ENCODE measurements around the gene CMSS1.

CMSS1 gene

GRCh38 chr3:100072326-100073048 lies 254.8 kb downstream of the CMSS1 start:
- Histone ChIP-seq H3K27ac (ENCODE audit: insufficient read depth in 1 of 2, low read depth in 1 of 2, low read length in 2 of 2, poor library complexity in 1 of 2, severe bottlenecking in 2 of 2) (no peak overlapping the region), H3K4me1 (ENCODE audit: control extremely low read depth in 1 of 4, control insufficient read depth in 4 of 4, insufficient read depth in 4 of 4, low read length in 3 of 4) (peaks cover 24 to 66% (median 34%) of the 10 kb centered on the region in 4 experiments), H3K4me3 (ENCODE audit: control insufficient read depth in 1 of 7, extremely low read depth in 1 of 7, insufficient read depth in 4 of 7, low read depth in 2 of 7, low read length in 6 of 7) (no peak overlapping the region), H3K36me3 (ENCODE audit: control insufficient read depth in 4 of 4, insufficient read depth in 4 of 4, low read length in 3 of 4) (no peaks in the 10 kb centered on the region), H3K9me3 (ENCODE audit: control extremely low read depth in 1 of 5, control insufficient read depth in 4 of 5, insufficient read depth in 2 of 5, low read depth in 1 of 5, low read length in 4 of 5) (peaks cover 0 to 12% (median 0%) of the 10 kb centered on the region in 5 experiments), H3K27me3 (replicated peaks in 2 of 5; ENCODE audit: control insufficient read depth in 4 of 5, insufficient read depth in 5 of 5, low read length in 4 of 5) (no peaks in the 10 kb centered on the region)
- DNase-seq, result peak; percentile 39 to 92 (median 87)
- WGBS (ENCODE audit: insufficient coverage), result 94% methylated on average over 2 of the region's 3 CpGs
- POLR2A ChIA-PET, result no interaction called here
- CTCF ChIA-PET, result interaction anchor here (1.4 to 8.5 kb wide), 2 partner anchors 16 to 183 kb away, joined by 3 to 89 read pairs; no protein-coding TSS in a partner anchor

- 50% methylated on average over 1 of the region's 1 CpG for WGBS (ENCODE audit: insufficient coverage)
- peak overlapping the region in 1 of 2 experiments; percentile 62 for H3K27ac ChIP-seq (ENCODE audit: insufficient read depth in 1 of 2, low read depth in 1 of 2, low read length in 2 of 2, poor library complexity in 1 of 2, severe bottlenecking in 2 of 2)
- no peak for DNase-seq
- ChIA-PET POLR2A (no interaction called here), CTCF (interaction anchor here (1.0 to 8.5 kb wide), 5 partner anchors 11 to 241 kb away, joined by 3 to 89 read pairs (median 3); no protein-coding TSS in a partner anchor)
- H3K27me3 ChIP-seq (replicated peaks in 2 of 5; ENCODE audit: control insufficient read depth in 4 of 5, insufficient read depth in 5 of 5, low read length in 4 of 5), result no peaks in the 10 kb centered on the region
- H3K36me3 ChIP-seq (ENCODE audit: control insufficient read depth in 4 of 4, insufficient read depth in 4 of 4, low read length in 3 of 4), result no peaks in the 10 kb centered on the region
- H3K4me3 ChIP-seq (ENCODE audit: control insufficient read depth in 1 of 7, extremely low read depth in 1 of 7, insufficient read depth in 4 of 7, low read depth in 2 of 7, low read length in 6 of 7), result peak overlapping the region in 5 of 7 experiments; percentile 13 to 65 (median 55)
- H3K4me1 ChIP-seq (ENCODE audit: control extremely low read depth in 1 of 4, control insufficient read depth in 4 of 4, insufficient read depth in 4 of 4, low read length in 3 of 4), result peaks cover 24 to 66% (median 34%) of the 10 kb centered on the region in 4 experiments
- peaks cover 0 to 12% (median 0%) of the 10 kb centered on the region in 5 experiments for H3K9me3 ChIP-seq (ENCODE audit: control extremely low read depth in 1 of 5, control insufficient read depth in 4 of 5, insufficient read depth in 2 of 5, low read depth in 1 of 5, low read length in 4 of 5)
These were observed 255.5 kb downstream of the CMSS1 start for GRCh38 chr3:100073049-100073713.

- peaks cover 24 to 66% (median 34%) of the 10 kb centered on the region in 4 experiments for H3K4me1 ChIP-seq (ENCODE audit: control extremely low read depth in 1 of 4, control insufficient read depth in 4 of 4, insufficient read depth in 4 of 4, low read length in 3 of 4)
- POLR2A ChIA-PET, result no interaction called here
- WGBS (ENCODE audit: insufficient coverage), result 5% methylated on average over 6 of the region's 10 CpGs
- peak overlapping the region in 6 of 7 experiments; percentile 13 to 65 (median 48) for H3K4me3 ChIP-seq (ENCODE audit: control insufficient read depth in 1 of 7, extremely low read depth in 1 of 7, insufficient read depth in 4 of 7, low read depth in 2 of 7, low read length in 6 of 7)
- peak; percentile 64 to 87 (median 67) for DNase-seq
- H3K27ac ChIP-seq (ENCODE audit: insufficient read depth in 1 of 2, low read depth in 1 of 2, low read length in 2 of 2, poor library complexity in 1 of 2, severe bottlenecking in 2 of 2), result peak overlapping the region in 1 of 2 experiments; percentile 62
- CTCF ChIA-PET, result interaction anchor here (1.0 to 8.5 kb wide), 4 partner anchors 11 to 242 kb away, joined by 3 to 89 read pairs (median 8); no protein-coding TSS in a partner anchor
- no peaks in the 10 kb centered on the region for H3K36me3 ChIP-seq (ENCODE audit: control insufficient read depth in 4 of 4, insufficient read depth in 4 of 4, low read length in 3 of 4)
- peaks cover 0 to 12% (median 0%) of the 10 kb centered on the region in 5 experiments for H3K9me3 ChIP-seq (ENCODE audit: control extremely low read depth in 1 of 5, control insufficient read depth in 4 of 5, insufficient read depth in 2 of 5, low read depth in 1 of 5, low read length in 4 of 5)
- no peaks in the 10 kb centered on the region for H3K27me3 ChIP-seq (replicated peaks in 2 of 5; ENCODE audit: control insufficient read depth in 4 of 5, insufficient read depth in 5 of 5, low read length in 4 of 5)
These were observed 256.1 kb downstream of the CMSS1 start for GRCh38 chr3:100073714-100074307.

GRCh38 chr3:100075196-100075595 lies 257.5 kb downstream of the CMSS1 start:
- ChIA-PET POLR2A (no interaction called here), CTCF (interaction anchor here (0.6 to 8.5 kb wide), 5 partner anchors 9 to 249 kb away, joined by 3 to 89 read pairs (median 4); no protein-coding TSS in a partner anchor)
- Histone ChIP-seq H3K27me3 (replicated peaks in 2 of 5; ENCODE audit: control insufficient read depth in 4 of 5, insufficient read depth in 5 of 5, low read length in 4 of 5) (no peaks in the 10 kb centered on the region), H3K4me1 (ENCODE audit: control extremely low read depth in 1 of 4, control insufficient read depth in 4 of 4, insufficient read depth in 4 of 4, low read length in 3 of 4) (peaks cover 14 to 62% (median 25%) of the 10 kb centered on the region in 4 experiments), H3K9me3 (ENCODE audit: control extremely low read depth in 1 of 5, control insufficient read depth in 4 of 5, insufficient read depth in 2 of 5, low read depth in 1 of 5, low read length in 4 of 5) (peaks cover 0 to 2% (median 0%) of the 10 kb centered on the region in 5 experiments), H3K27ac (ENCODE audit: insufficient read depth in 1 of 2, low read depth in 1 of 2, low read length in 2 of 2, poor library complexity in 1 of 2, severe bottlenecking in 2 of 2) (no peak overlapping the region), H3K4me3 (ENCODE audit: control insufficient read depth in 1 of 7, extremely low read depth in 1 of 7, insufficient read depth in 4 of 7, low read depth in 2 of 7, low read length in 6 of 7) (no peak overlapping the region), H3K36me3 (ENCODE audit: control insufficient read depth in 4 of 4, insufficient read depth in 4 of 4, low read length in 3 of 4) (no peaks in the 10 kb centered on the region)
- no peak for DNase-seq
- WGBS (ENCODE audit: insufficient coverage), result 89% methylated on average over 2 of the region's 4 CpGs

GRCh38 chr3:100075851-100076730 lies 258.4 kb downstream of the CMSS1 start:
- no peaks in the 10 kb centered on the region for H3K27me3 ChIP-seq (replicated peaks in 2 of 5; ENCODE audit: control insufficient read depth in 4 of 5, insufficient read depth in 5 of 5, low read length in 4 of 5)
- no peak overlapping the region for H3K4me3 ChIP-seq (ENCODE audit: control insufficient read depth in 1 of 7, extremely low read depth in 1 of 7, insufficient read depth in 4 of 7, low read depth in 2 of 7, low read length in 6 of 7)
- no peak for DNase-seq
- H3K9me3 ChIP-seq (ENCODE audit: control extremely low read depth in 1 of 5, control insufficient read depth in 4 of 5, insufficient read depth in 2 of 5, low read depth in 1 of 5, low read length in 4 of 5), result peaks cover 0 to 2% (median 0%) of the 10 kb centered on the region in 5 experiments
- no peaks in the 10 kb centered on the region for H3K36me3 ChIP-seq (ENCODE audit: control insufficient read depth in 4 of 4, insufficient read depth in 4 of 4, low read length in 3 of 4)
- POLR2A ChIA-PET, result no interaction called here
- WGBS (ENCODE audit: insufficient coverage), result 75% methylated on average over 3 of the region's 4 CpGs
- peaks cover 14 to 61% (median 25%) of the 10 kb centered on the region in 4 experiments for H3K4me1 ChIP-seq (ENCODE audit: control extremely low read depth in 1 of 4, control insufficient read depth in 4 of 4, insufficient read depth in 4 of 4, low read length in 3 of 4)
- CTCF ChIA-PET, result interaction anchor here (0.6 to 8.5 kb wide), 6 partner anchors 8 to 233 kb away, joined by 3 to 89 read pairs (median 4); no protein-coding TSS in a partner anchor
- H3K27ac ChIP-seq (ENCODE audit: insufficient read depth in 1 of 2, low read depth in 1 of 2, low read length in 2 of 2, poor library complexity in 1 of 2, severe bottlenecking in 2 of 2), result no peak overlapping the region

GRCh38 chr3:100076731-100077529 lies 259.3 kb downstream of the CMSS1 start:
- Histone ChIP-seq H3K27ac (ENCODE audit: insufficient read depth in 1 of 2, low read depth in 1 of 2, low read length in 2 of 2, poor library complexity in 1 of 2, severe bottlenecking in 2 of 2) (no peak overlapping the region), H3K4me3 (ENCODE audit: control insufficient read depth in 1 of 7, extremely low read depth in 1 of 7, insufficient read depth in 4 of 7, low read depth in 2 of 7, low read length in 6 of 7) (no peak overlapping the region), H3K27me3 (replicated peaks in 2 of 5; ENCODE audit: control insufficient read depth in 4 of 5, insufficient read depth in 5 of 5, low read length in 4 of 5) (no peaks in the 10 kb centered on the region), H3K36me3 (ENCODE audit: control insufficient read depth in 4 of 4, insufficient read depth in 4 of 4, low read length in 3 of 4) (peaks cover 0 to 3% (median 0%) of the 10 kb centered on the region in 4 experiments), H3K4me1 (ENCODE audit: control extremely low read depth in 1 of 4, control insufficient read depth in 4 of 4, insufficient read depth in 4 of 4, low read length in 3 of 4) (peaks cover 14 to 53% (median 24%) of the 10 kb centered on the region in 4 experiments), H3K9me3 (ENCODE audit: control extremely low read depth in 1 of 5, control insufficient read depth in 4 of 5, insufficient read depth in 2 of 5, low read depth in 1 of 5, low read length in 4 of 5) (no peaks in the 10 kb centered on the region)
- no peak for DNase-seq
- ChIA-PET CTCF (interaction anchor here (0.8 to 1.0 kb wide), 2 partner anchors 78 to 234 kb away, joined by 3 read pairs; no protein-coding TSS in a partner anchor), POLR2A (no interaction called here)
- 93% methylated on average over 3 of the region's 7 CpGs for WGBS (ENCODE audit: insufficient coverage)
